RPMI8226 (cell line): ENCODE results near the gene PTPRG.

Experiments
- DNase-seq: peaks from one replicate; pipeline ENCODE4 v3.0.0-alpha.2; 2015

The PTPRG gene

DNA sequence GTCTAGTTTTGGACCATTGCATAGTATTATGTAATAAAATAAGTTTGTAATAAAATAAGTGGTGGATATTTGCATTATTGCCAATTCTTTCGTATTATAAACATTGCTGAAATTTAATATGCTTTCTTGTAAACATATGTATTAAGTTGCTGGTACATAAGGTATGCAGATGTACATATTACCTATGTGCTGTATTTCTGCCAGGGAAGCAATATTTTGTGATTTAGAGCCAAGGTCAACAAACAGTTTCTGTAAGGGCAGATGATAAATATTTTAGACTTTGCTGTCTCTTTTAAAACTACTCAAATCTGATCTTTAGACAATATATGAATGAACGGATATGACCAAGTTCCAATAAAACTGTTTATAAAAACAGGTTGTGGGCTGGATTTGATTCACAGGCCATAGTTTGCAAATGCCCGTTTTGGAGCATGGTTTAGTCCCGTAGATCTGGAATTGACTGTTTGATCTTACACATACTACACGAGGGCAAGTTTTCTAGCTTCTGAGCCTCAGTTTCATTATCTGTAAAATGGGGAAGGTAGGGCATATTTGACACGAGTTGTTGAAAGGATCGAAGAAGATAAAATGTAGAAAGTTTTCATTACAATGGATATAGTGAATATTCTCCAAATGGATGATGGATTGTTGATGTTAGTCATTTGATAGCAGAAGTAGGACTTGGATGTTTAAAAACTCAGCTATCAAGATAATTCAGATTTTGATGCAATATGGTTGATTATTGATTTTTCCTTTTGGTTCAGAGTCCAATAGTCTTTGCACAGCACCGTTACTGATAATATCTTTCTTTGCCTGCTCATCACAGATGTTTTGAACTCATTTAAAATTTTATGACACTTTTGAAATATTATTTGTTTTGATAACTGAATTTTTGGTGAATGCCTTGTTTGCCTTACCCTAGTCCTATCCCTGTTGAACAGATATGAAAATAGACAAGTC, 417.4 kb downstream of the PTPRG start:
- DNase-seq: no peak

DNA sequence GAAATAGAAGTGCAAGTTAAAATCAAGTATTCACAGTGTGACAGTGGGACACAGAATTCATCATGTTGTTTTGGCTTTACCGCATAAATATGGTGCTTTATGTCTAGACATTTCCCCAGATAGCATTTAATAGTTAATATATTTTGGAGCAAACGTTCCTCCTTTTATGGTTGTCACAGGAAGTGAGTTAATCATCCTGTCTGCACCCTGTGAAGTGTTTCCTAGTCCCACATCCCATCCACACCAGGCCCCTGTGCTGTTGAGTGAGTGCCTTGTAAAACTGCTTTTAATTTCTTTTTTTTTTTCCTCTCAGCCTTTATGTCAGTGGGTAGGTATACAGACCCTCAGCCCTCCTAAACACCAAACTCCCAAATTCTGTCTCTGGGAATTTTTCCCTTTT, 418.3 kb downstream of the PTPRG start:
- no peak for DNase-seq

DNA sequence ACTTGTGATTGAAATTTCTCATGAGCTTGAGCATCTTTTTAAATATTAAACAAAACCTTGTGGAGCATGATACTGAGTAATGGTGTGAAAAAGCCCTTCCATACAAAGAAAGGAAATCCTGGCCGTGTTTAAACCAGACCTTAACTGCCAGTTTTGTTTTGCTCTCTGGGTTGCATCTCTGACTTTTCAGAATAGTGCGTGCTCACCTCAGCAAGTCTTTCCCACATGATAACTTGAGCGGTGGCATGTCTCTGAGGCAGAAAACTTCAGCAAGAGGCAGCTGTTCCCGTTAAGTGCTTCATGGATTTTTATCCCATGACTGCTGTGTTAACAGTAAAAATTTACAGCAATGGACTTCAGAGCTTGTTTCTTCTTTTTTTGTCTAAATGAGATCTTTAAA, 418.7 kb downstream of the PTPRG start:
- DNase-seq: no peak

DNA sequence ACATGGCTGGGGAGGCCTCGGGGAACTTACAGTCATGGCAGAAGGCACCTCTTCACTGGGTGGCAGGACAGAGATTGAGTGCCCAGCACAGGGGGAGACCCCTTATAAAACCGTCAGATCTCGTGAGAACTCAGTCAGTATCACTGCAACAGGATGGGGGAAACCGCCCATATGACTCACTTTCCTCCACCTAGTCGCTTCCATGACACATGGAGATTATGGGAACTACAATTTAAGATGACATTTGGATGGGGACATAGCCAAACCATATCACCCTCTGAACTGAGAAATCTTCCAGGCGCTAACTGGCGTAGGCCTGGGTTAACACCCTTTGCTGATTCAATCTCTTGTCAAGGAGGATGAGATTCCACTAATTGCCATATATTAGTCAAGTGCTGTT, 419.7 kb downstream of the PTPRG start:
- no peak for DNase-seq

DNA sequence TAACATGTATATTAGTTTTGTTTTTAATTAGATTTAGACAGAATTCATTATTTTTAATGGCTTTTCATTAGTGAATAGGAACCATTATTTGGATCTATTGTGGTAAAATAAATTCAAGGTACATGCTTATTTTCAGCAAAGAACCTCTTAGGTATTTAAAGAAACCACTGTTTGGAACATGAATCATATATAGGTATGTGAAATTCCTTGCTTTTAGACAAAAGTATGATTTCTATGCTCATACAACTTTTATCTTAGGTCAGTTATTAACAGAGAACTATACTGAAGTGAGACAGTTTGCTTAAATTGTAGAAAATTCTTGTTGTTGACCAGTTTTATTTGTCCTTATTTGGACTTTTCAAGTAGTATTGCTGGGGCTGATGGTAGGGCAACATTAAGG, 422.1 kb downstream of the PTPRG start:
- DNase-seq: no peak

DNA sequence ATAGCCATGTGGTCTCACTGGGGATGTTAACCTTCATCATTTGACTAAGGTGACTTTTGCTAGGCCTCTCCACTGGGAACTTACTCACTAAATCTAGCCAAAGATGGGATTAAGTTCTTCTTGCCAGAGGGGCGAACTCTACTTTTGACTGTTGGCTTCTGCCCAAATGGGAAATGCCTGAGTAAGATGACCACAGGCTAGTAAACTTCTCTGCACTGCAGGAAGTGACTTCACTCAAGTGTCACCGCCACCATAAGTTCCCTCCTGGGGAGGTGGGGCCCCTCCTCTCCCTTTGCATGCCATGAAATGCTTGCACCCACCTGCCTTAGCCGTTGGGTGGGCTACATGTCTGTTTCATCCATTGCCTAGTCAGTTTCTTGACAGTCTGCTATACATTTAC, 423.6 kb downstream of the PTPRG start:
- no peak for DNase-seq

DNA sequence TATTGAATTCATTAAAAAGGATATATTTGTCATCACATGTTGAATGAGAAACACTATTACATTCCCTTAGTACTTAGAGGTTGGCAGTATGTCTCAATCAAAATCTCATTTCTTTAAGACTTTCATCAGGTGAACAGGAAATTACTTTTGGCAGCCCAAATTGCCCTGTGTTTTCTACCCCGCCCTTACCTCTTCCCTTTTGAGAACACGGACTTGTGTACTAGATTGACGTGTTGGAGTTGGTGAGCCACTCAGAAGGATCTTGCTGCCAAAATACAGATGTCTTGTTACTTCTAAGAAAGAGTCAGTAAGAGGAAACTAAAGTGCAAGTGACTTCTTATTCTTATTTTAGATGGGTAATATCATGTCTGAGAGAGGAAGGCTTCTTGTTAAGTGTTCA, 425.1 kb downstream of the PTPRG start:
- DNase-seq: no peak

DNA sequence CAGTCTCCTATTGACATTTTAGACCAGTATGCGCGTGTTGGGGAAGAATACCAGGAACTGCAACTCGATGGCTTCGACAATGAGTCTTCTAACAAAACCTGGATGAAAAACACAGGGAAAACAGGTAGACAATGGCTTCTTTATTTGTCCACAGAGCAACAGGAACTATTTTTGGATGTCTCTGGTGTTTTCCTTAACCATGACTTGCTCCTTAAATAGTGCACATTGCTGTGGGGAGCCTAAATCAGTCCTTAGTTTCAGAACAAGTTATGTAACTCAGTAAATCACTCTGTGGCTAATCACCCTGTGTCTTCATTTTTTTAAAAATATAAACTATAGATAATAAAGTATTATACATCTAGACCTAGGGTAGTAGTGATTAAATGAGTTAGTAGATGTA, 428.3 kb downstream of the PTPRG start:
- DNase-seq: no peak

DNA sequence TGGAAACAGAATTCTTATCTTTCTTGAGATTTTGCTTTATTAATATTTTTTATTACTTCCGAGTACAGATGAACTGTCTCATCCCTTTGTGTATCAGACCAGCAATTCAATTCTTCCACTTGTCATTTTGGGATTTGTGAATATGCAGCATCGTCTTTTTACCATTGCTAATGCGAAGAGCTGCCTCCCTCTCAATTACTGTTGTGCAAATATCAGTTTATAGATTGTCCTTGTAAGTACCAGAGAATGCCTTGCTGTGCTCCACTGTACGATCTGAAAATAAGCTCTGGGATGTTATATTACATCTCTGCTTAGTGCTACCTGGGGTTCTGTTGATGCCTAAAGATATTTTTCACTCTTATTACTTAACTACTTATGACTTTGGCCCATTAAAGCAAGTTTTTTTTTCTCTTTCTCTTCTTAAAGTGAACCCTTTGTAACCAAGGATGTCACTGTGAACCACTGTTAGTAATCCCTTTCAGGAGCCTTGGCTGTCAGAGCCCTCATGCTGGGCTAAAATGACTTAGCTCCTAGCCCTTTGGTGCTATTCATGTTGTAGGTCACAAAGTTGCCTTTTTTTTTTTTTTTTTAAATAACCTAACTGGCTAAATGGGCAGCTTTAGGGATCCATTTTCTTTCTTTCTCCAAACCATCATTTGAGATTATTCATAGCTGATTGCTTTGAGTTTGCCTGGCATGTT, 429.1 kb downstream of the PTPRG start:
- DNase-seq: no peak

DNA sequence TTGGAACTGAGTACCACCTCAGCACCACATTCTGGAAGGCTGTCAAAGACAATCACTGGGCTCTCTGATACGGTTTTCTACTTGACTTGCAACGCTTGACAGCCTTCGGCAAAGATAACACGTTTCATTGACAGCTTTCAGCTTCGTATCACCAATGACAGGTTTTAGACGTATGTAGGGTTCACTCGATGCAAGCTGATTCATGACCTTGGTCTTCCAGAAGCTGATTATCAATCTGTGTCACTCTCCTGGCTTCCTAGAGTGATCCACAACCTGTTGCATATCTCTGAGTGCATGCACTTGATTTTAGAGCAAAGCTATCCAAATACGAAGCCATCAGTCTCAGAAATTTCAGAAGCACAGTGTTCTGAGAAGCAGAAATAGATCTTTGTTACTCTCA, 430.3 kb downstream of the PTPRG start:
- DNase-seq: no peak

DNA sequence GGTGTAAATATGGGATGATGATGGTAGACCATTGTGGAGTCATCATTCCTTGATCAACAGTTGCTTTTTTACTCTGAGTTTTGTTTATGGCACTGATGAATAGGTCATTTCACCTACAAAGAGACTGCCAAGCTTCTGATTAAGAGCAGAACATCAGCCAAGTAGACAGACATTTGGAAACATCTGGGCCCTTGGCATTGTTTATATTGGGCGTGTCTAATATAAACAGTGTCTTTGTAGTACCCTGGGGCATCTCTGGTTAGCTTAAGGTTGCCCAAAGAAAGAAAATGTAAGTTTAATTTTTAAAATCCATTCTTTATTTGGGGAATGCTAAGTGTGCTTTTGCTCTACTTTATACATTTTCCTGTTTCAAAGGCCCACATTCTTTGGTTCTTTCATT, 435.0 kb downstream of the PTPRG start:
- no peak for DNase-seq

DNA sequence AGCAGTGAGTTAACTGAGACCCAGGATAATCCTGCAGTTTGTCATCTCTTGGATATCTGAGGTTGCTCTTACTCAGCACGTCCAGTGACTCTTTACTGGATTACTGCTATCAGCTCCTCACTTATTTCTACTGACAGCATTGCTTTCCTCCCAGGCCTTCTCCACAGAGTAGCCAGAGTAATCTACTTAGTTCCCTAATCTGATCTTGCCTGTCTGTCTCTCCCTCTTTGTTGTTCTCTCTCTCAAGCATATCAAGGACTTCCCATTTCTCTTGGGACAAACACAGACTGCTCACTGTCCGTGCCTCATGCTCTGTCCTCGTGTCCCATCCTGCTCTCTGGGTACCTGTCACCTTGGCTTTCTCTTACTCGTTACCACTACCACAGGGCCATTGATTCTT, 435.7 kb downstream of the PTPRG start:
- DNase-seq: no peak

DNA sequence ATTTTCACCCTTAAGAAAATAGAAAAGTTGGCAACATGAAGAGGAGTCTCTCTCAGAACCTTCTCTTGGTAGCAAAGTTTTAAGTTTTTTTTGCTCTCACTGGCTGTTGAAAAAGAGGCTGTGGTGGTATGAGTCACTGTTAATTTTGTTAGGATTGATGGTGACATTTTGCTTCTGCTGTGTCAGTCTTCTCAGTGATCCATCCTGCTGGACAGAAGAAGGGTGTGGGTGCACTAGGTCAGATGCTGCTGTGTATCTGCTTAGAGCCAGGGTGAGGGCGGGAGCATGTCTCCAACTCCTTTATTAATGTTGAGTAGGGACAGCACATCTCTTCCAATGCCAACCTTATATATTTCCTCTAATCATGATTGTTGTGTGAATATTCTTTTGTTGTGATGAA, 442.5 kb downstream of the PTPRG start:
- no peak for DNase-seq

DNA sequence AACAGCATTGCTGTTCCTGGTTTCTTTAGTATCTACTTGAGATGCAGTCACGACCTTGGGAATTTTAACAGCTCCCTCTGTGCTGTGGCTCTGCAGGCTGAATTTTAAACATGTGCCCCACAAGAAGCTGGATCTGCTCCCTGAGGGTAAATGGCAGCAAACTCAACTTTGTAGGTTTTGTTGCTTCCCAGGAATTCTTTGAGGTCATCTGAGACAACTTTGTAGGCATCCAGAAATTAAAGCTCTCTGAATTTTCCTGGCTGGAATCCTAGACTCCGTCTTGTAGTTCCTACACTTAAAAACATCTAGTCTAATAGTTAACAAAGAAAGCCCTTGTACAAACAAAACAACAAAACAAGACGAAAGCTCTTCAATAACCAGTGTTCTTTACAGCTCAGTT, 445.7 kb downstream of the PTPRG start:
- no peak for DNase-seq

DNA sequence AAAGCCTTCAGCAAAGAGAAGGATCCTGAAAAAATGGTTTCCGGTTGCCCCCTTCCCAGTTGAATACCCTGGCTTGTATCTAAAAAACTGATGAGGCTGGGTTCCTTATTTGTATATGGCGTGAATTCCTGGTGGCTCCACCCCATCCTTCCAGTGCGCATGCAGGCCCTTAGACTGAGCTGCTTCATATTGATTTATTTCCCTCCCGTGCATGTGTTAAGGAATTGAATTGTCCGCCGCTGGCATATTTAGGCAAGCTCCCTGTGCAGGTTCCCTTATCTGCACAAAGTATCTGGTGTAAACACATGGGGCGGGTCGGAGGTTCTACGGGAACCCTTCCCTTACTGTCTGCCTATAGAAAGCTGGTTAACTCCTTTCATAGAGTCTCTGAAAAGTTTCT, 449.6 kb downstream of the PTPRG start:
- DNase-seq: no peak

DNA sequence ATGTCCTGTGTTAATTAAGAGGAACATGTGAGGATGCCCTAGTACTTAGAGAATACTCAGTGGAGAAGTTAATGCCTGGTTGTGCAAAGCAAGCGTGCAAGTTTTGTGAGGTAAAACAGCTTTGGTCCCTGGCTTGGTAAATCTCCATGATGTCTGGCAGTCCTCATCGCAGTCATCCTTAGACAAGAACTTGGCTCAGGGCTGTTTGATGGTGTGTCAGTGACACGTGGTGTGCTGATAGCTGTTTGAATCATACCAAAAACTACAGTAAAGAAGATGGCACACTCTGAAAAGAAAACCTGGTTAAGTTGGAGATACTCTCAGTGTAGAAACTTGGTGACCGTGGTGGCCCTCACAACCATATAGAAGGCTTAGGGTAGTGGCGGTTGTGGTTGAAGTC, 450.3 kb downstream of the PTPRG start:
- DNase-seq: no peak

DNA sequence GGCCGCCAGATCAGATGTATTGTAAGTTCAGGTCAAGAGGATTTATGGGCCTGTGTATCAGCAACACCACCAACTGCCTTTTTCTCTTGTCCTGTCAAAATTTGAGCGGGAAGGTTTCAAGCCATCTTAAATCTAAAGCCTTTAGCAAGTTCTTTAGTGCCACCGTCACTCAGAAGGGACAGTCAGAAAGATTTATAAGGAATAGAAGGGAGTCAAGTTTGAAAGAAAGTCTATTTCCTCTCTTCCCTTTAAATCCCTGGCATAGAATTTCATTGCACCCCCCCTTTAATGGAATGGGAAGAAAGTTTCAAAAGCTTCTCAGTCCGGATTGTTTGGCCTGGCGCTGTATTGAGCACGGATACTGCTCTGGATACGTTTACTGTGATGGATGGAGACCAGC, 452.6 kb downstream of the PTPRG start:
- DNase-seq: no peak

DNA sequence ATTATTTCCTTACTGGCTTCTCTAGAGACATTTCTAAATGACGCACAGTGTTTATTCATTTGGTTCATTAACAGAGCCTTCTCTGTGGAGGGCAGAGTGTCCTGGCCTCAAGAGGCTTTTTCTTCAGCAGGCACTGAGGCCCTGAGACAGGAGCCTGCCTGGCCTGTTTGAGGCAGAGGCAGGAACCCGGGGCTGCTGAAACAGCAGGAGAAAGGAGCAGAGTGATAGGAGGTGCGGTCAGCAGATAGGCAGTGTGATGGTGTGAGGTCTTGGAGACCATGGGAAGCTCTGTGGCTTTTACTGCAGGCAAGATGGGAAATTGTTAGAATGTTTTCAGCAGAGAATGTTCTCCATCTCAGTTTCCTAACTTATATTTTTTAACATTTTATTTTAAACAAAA, 453.7 kb downstream of the PTPRG start:
- DNase-seq: no peak

DNA sequence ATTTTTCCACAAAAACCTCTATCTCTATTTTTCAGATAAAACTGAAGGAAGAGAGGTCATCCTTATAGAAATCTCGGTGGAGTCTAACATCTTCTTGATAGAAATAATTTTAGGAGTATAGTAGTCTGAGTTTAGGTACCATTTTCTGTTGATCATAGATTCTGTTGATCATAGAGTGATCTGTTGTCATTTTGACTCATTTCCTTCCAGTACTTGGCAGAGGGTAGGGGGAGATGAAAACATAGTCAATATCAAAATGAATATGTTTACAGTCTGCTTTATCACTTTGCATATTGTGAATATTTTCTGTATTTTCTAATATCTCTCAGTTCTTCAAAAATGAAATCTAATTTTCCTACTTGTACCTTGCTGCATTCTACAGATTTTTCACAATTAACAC, 458.5 kb downstream of the PTPRG start:
- DNase-seq: no peak

DNA sequence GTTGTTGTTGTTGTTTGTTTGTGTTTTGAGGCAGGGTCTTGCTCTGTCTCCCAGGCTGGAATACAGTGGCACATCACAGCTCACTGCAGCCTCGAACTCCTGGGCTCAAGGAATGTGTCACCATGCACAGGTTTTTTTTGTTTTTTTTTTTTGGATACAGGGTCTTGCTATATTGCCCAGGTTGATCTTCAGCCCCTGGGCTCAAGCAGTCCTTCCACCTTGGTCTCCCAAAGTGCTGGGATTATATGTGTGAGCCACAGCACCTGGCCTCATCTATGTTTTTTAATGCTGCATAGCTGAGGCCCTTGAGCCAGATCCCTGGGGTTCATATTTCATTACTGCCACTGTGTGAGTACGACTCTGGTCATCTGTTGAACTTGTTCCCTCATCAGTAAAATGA, 459.3 kb downstream of the PTPRG start:
- no peak for DNase-seq

DNA sequence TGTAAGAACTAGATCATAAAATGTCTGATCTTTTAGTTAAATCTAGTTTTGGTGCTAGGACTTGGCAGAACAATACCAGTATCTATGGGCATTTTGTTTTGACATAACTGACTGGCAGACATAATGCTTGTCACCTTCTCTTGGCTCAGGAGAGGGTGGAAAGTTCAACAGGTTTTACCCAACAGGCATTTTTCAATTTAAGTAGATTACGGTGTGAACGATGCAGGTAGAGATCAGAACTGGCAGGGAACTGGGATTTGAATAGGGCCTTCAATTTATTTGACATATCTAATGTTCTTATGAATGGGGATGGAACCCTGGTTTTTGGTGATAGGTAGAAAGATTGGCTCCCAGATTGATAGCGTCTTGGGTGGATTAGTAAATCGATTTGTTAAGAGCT, 460.9 kb downstream of the PTPRG start:
- DNase-seq: no peak

DNA sequence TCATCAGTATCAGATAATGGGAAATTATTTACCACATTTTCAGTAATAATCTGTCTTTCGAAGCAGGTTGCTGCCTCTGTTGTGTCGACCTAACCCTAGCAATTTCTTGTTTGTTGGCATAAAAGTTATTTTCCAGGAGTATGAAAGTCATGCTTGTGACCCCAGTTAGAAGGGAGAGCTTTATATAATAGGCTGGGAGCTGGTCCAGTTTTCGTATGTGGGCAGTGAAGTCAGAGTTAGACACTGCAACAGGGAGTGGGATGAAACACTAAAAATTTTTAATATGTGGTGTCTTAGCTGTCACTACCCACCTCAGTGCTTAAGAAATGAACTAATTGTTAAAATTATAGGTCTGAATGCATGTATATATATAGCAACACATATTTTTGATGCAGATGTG, 463.5 kb downstream of the PTPRG start:
- no peak for DNase-seq

DNA sequence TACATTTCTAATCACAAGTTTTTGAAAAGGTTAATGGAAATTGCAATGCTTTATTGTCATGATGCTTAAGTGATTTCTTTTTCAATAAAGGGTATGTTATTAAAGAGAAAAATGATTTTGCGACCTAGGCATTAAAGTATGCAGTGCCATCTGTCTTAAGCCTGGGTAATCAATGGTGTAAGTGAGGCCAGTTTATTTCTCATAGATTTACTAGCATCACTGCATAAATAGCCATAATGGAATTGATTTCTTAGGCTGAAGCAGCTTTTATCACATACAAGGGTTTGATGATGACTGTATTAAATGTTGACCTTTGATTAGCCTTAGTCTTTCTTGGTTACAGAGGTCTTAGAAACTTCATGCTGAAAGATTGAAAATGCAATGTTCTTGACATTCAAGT, 464.5 kb downstream of the PTPRG start:
- DNase-seq: no peak

DNA sequence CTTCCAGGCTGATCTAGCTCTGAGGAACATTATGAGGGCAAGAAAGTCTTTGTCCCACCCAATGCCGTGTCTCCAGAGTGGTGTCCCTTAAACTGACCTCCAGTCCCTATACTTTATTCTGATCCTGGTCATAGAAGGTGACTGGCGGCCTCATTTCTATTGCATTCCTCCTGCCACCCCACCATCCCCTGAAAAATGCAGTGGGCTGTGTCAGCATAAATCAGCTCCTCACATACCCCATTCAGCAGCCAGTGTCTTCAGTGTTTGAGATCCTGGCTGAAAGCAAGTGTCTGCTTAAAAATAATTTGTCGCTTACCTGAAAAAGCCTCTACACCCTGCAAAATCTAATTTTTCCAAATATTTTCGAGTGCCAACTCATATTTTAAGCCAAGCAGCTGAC, 465.9 kb downstream of the PTPRG start:
- no peak for DNase-seq

DNA sequence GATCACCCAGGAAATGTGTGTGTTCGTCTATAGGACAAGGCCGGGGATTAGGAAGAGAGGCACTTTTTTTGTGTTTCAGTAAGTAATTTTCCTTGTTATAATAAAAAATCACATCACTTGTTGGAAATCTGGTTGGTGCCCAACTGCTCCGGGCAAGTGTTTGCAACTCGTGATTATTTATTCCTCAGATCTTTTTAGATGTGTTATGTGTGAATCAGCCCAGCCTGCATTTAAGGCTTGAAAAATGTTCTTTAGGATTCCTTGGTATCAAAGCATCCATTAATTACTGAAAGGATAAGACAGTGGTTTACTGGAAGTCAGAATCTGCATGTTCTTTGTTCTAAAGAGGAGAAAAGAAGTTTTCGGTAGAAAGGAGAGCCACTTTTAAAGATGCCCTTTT, 466.4 kb downstream of the PTPRG start:
- no peak for DNase-seq
